H1 (cell line): Measurements from ENCODE around the gene VENTX. TPM values are rescaled to one million over a fixed set of nuclear protein-coding genes. Genes with fewer than 3 reads are reported as not detected.
A peak's percentile ranks its signal among the peaks of the same experiment; 100 is the strongest.

Experiments
- CTCF ChIA-PET: fragments of 300-600 bp; sonication (Branson Sonifier 250); formaldehyde crosslinking; loops from one replicate; lab custom pipeline; 2021; ENCODE audit not compliant: partially characterized antibody; lab: Charles Lee
- POLR2A ChIA-PET: fragments of 300-600 bp; sonication (Branson Sonifier 250); formaldehyde crosslinking; loops from one replicate; lab custom pipeline; 2021; ENCODE audit warnings: inconsistent platforms; ENCODE audit not compliant: partially characterized antibody; lab: Charles Lee
- DNase-seq, 2 experiments: peaks; one replicate each; pipeline versions ENCODE4 v3.0.0 to v3.0.0-alpha.2; 2010 to 2022; ENCODE audit warnings: low spot score in 2 of 2, low read depth in 1 of 2, mixed read lengths in 1 of 2
- FAIRE-seq: peaks from 2 replicates; lab custom pipeline; 2011; peaks lifted over from hg19 to GRCh38; lab: Jason Lieb, UNC
- H2AFZ ChIP-seq: 2 replicates; pipeline ENCODE4 v1.8.1; 2012; ENCODE audit warnings: low read length, inconsistent platforms
- H2AK5ac ChIP-seq: 2 replicates; pipeline ENCODE4 v1.6.1; 2013; ENCODE audit warnings: low read depth, low read length
- H2BK120ac ChIP-seq: replicated peaks from 2 replicates; pipeline ENCODE3; 2013; ENCODE audit warnings: low read depth, low read length, inconsistent platforms
- H2BK12ac ChIP-seq: 2 replicates; pipeline ENCODE4 v1.6.1; 2013; ENCODE audit warnings: low read depth, low read length
- H2BK15ac ChIP-seq: 2 replicates; pipeline ENCODE4 v1.6.1; 2013; ENCODE audit warnings: low read length
- H2BK20ac ChIP-seq: 2 replicates; pipeline ENCODE4 v1.6.1; 2013; ENCODE audit warnings: low read length
- H2BK5ac ChIP-seq: 2 replicates; pipeline ENCODE4 v1.6.1; 2013; ENCODE audit warnings: low read depth, low read length
- H3K14ac ChIP-seq: 2 replicates; pipeline ENCODE4 v1.6.1; 2013; ENCODE audit warnings: inconsistent platforms; ENCODE audit not compliant: insufficient read length
- H3K18ac ChIP-seq: 2 replicates; pipeline ENCODE4 v1.6.1; 2013; ENCODE audit warnings: low read length; ENCODE audit errors: extremely low read depth
- H3K23ac ChIP-seq: 2 replicates; pipeline ENCODE4 v1.6.1; 2013; ENCODE audit warnings: inconsistent platforms; ENCODE audit not compliant: insufficient read length
- H3K23me2 ChIP-seq: 2 replicates; pipeline ENCODE4 v1.6.1; 2013; ENCODE audit warnings: low read depth, low read length
- H3K27ac ChIP-seq: 2 replicates; pipeline ENCODE4 v1.6.1; 2011; ENCODE audit warnings: low read depth, low read length, inconsistent platforms
- H3K27me3 ChIP-seq, 4 experiments: replicated peaks in 1 of 4; 1 replicate in 1 of 4; 2 replicates in 3 of 4; pipeline versions ENCODE4 v1.6.1 to v1.8.1; 2011 to 2013; ENCODE audit warnings: low read length in 3 of 4, mild to moderate bottlenecking in 3 of 4, inconsistent platforms in 2 of 4, mixed read lengths in 2 of 4, moderate library complexity in 1 of 4; ENCODE audit not compliant: control insufficient read depth in 3 of 4, insufficient read depth in 3 of 4; ENCODE audit errors: extremely low read depth in 1 of 4
- H3K36me3 ChIP-seq, 4 experiments: 2 replicates each; pipeline versions ENCODE4 v1.6.1 to v1.8.1; 2011 to 2013; ENCODE audit warnings: mild to moderate bottlenecking in 4 of 4, low read length in 3 of 4, moderate library complexity in 2 of 4, control low read depth in 1 of 4, inconsistent platforms in 1 of 4; ENCODE audit not compliant: insufficient read depth in 4 of 4, control insufficient read depth in 2 of 4
- H3K4ac ChIP-seq: replicated peaks from 2 replicates; pipeline ENCODE3; 2013; ENCODE audit warnings: low read length, low read depth, mixed read lengths, inconsistent platforms; ENCODE audit not compliant: insufficient read length
- H3K4me1 ChIP-seq, 4 experiments: replicated peaks in 1 of 4; 1 replicate in 1 of 4; 2 replicates in 3 of 4; pipeline versions ENCODE4 v1.6.1 to v1.8.1; 2011 to 2013; ENCODE audit warnings: low read length in 3 of 4, inconsistent platforms in 2 of 4, mixed read lengths in 1 of 4; ENCODE audit not compliant: insufficient read depth in 4 of 4, control insufficient read depth in 3 of 4
- H3K4me2 ChIP-seq, 2 experiments: 2 replicates each; pipeline versions ENCODE4 v1.6.1 to v1.8.1; 2011 to 2013; ENCODE audit warnings: low read depth in 2 of 2, low read length in 2 of 2, control low read depth in 1 of 2, inconsistent platforms in 1 of 2, mild to moderate bottlenecking in 1 of 2; ENCODE audit not compliant: insufficient read depth in 1 of 2
- H3K4me3 ChIP-seq, 4 experiments: fragments of 200-600, 300-600 bp in 1 of 4; sonication (generic), shearing (Covaris generic), sonication (Bioruptor Twin) in 1 of 4; 2 replicates each; pipeline versions ENCODE4 v1.5.1 to v1.8.1; 2011 to 2016; ENCODE audit warnings: low read length in 4 of 4, low read depth in 3 of 4, control low read depth in 2 of 4, inconsistent platforms in 2 of 4, mild to moderate bottlenecking in 2 of 4, mixed read lengths in 1 of 4, moderate library complexity in 1 of 4; ENCODE audit not compliant: insufficient read depth in 2 of 4; ENCODE audit errors: extremely low read depth in 1 of 4
- H3K56ac ChIP-seq: replicated peaks from 2 replicates; pipeline ENCODE3; 2013; ENCODE audit warnings: low read depth, mild to moderate bottlenecking, mixed read lengths, low read length, inconsistent platforms; ENCODE audit not compliant: insufficient read length
- H3K79me1 ChIP-seq: 2 replicates; pipeline ENCODE4 v1.6.1; 2013; ENCODE audit warnings: low read depth, low read length, control low read depth
- H3K79me2 ChIP-seq, 2 experiments: 2 replicates each; pipeline versions ENCODE4 v1.6.1 to v1.8.1; 2012 to 2013; ENCODE audit warnings: low read length in 2 of 2, mild to moderate bottlenecking in 2 of 2, inconsistent platforms in 1 of 2; ENCODE audit not compliant: insufficient read depth in 2 of 2, control insufficient read depth in 1 of 2
- H3K9ac ChIP-seq, 4 experiments: replicated peaks in 1 of 4; 1 replicate in 1 of 4; 2 replicates in 3 of 4; pipeline versions ENCODE4 v1.6.1 to v1.8.1; 2011 to 2013; ENCODE audit warnings: low read depth in 3 of 4, low read length in 3 of 4, control low read depth in 2 of 4, mild to moderate bottlenecking in 2 of 4, moderate library complexity in 2 of 4, inconsistent platforms in 1 of 4; ENCODE audit errors: extremely low read depth in 1 of 4
- H3K9me3 ChIP-seq, 2 experiments: 2 replicates each; pipeline versions ENCODE4 v1.6.1 to v1.8.1; 2012 to 2013; ENCODE audit warnings: mild to moderate bottlenecking in 2 of 2, moderate library complexity in 2 of 2, control low read depth in 1 of 2, inconsistent platforms in 1 of 2, low read depth in 1 of 2, low read length in 1 of 2, mixed read lengths in 1 of 2; ENCODE audit not compliant: insufficient read depth in 2 of 2
- H4K20me1 ChIP-seq, 2 experiments: replicated peaks in 1 of 2; 2 replicates each; pipeline versions ENCODE3 to v1.8.1; 2011 to 2013; ENCODE audit warnings: inconsistent platforms in 2 of 2, low read length in 2 of 2, mild to moderate bottlenecking in 1 of 2; ENCODE audit not compliant: insufficient read depth in 2 of 2, control insufficient read depth in 1 of 2
- H4K5ac ChIP-seq: 2 replicates; pipeline ENCODE4 v1.6.1; 2013; ENCODE audit warnings: low read length, low read depth, mixed read lengths, inconsistent platforms; ENCODE audit not compliant: insufficient read length
- H4K8ac ChIP-seq: 2 replicates; pipeline ENCODE4 v1.8.0; 2013; ENCODE audit warnings: mild to moderate bottlenecking, moderate library complexity, low read length, inconsistent platforms; ENCODE audit not compliant: insufficient read depth; ENCODE audit errors: extremely low read depth
- H4K91ac ChIP-seq: replicated peaks from 2 replicates; pipeline ENCODE3; 2013; ENCODE audit warnings: low read length, mixed read lengths, inconsistent platforms; ENCODE audit not compliant: insufficient read length
- BCL11A ChIP-seq, 2 experiments: IDR thresholded peaks; one replicate each; pipeline ENCODE4 v1.6.1; 2011; ENCODE audit warnings: low read depth in 2 of 2, low read length in 2 of 2, mild to moderate bottlenecking in 2 of 2
- HDAC2 ChIP-seq, 2 experiments: fragments of 300-600 bp in 1 of 2; sonication (generic) in 1 of 2; IDR thresholded peaks; 2 replicates each; pipeline ENCODE4 v1.6.1; 2011 to 2012; ENCODE audit warnings: low read depth in 2 of 2, low read length in 2 of 2, mild to moderate bottlenecking in 2 of 2, moderate library complexity in 2 of 2, borderline replicate concordance in 1 of 2, inconsistent platforms in 1 of 2
- POLR2A ChIP-seq, 2 experiments: IDR thresholded peaks; 1 replicate in 1 of 2; 2 replicates in 1 of 2; pipeline ENCODE4 v1.6.1; 2011; ENCODE audit warnings: low read depth in 2 of 2, low read length in 2 of 2, mild to moderate bottlenecking in 2 of 2; ENCODE audit errors: control extremely low read depth in 1 of 2
- POLR2AphosphoS5 ChIP-seq: IDR thresholded peaks from 2 replicates; pipeline ENCODE4 v1.6.1; 2011; ENCODE audit warnings: low read depth, low read length
- POU5F1 ChIP-seq: IDR thresholded peaks from 2 replicates; pipeline ENCODE4 v1.6.1; 2011; ENCODE audit warnings: low read depth, mild to moderate bottlenecking, low read length, moderate library complexity
- SUZ12 ChIP-seq: fragments of 200-600 bp; sonication (generic); IDR thresholded peaks from 2 replicates; pipeline ENCODE4 v1.6.1; 2012; ENCODE audit warnings: mild to moderate bottlenecking, inconsistent platforms, low read length, moderate library complexity, mixed read lengths
- WGBS, 2 experiments: shearing (Covaris generic) in 1 of 2; methylation state at CpG; one replicate each; pipeline versions ENCODE4 v1.1.6 to v1.1.7; 2013 to 2015; ENCODE audit warnings: low lambda C conversion rate in 2 of 2, mixed read lengths in 2 of 2, inconsistent platforms in 1 of 2, low coverage in 1 of 2, missing lambda C conversion rate in 1 of 2; ENCODE audit not compliant: insufficient replicate concordance in 2 of 2, insufficient coverage in 1 of 2, insufficient read length in 1 of 2; ENCODE audit errors: extremely low coverage in 1 of 2, missing lambda C conversion rate in 1 of 2; 5-methylcytosine and 5-hydroxymethylcytosine counted together
- polyA plus RNA-seq, 7 experiments: library from polyadenylated mRNA; depleted of rRNA in 3 of 7; stranded (reverse) in 5 of 7; unstranded in 2 of 7; fragments of >200 nt in 5 of 7; fragments of 200-250 nt in 2 of 7; gene quantifications; 1 replicate in 5 of 7; 2 replicates in 1 of 7; 4 replicates in 1 of 7; pipeline versions ENCODE4 v1.2.1 to v1.2.3, GENCODE V29; 2011 to 2013; ENCODE audit warnings: missing spikeins in 2 of 7, mixed read lengths in 2 of 7
- total RNA-seq: library from RNA; stranded (reverse); fragmentation: NEBNext Ultra II Directional; extraction: Animal tissue kit (Norgen Biotek cat#: 25700); gene quantifications from 2 replicates; pipeline ENCODE4 v1.2.1, GENCODE V29; 2021

VENTX gene
- total and polyA plus RNA-seq, 2 of the 8 experiments (the other 6 are each of a cell fraction or from before 2014, with no cell fraction given), result 5.6 TPM

- Histone ChIP-seq H2BK20ac (no peak overlapping the region), H3K23ac (no peak overlapping the region), H3K4me2 (peak overlapping the region; percentile 91 to 92), H2AFZ (no peak overlapping the region), H3K9me3 (peaks cover 0 to 8% of the 10 kb centered on the region in 2 experiments; a peak in 1 of 4 replicates), H4K91ac (no peak overlapping the region), H4K8ac (no peak overlapping the region), H3K14ac (no peak overlapping the region), H3K9ac (no peak overlapping the region), H2BK120ac (peak overlapping the region; percentile 72), H3K4me3 (peak overlapping the region; percentile 40 to 62 (median 50); a peak in 6 of 8 replicates), H2AK5ac (no peak overlapping the region), H3K4ac (peak overlapping the region; percentile 78), H3K79me2 (no peaks in the 10 kb centered on the region), H3K4me1 (peaks cover 3 to 41% (median 21%) of the 10 kb centered on the region in 4 experiments), H3K27ac (no peak overlapping the region), H4K20me1 (no peaks in the 10 kb centered on the region), H3K27me3 (peaks cover 30 to 56% (median 52%) of the 10 kb centered on the region in 4 experiments), H2BK5ac (no peak overlapping the region; the same call in 1 of the 2 replicates), H3K36me3 (peaks cover 0 to 12% (median 4%) of the 10 kb centered on the region in 4 experiments; a peak in 3 of 8 replicates), H3K23me2 (peaks cover 14% of the 10 kb centered on the region; the same call in 1 of the 2 replicates), H2BK15ac (peak overlapping the region; percentile 92), H3K56ac (no peak overlapping the region), H2BK12ac (0 out of 2 replicates have a peak overlapping the region, but pooled peaks have one; percentile 50), H4K5ac (no peak overlapping the region), H3K79me1 (peaks cover 2% of the 10 kb centered on the region; the same call in 1 of the 2 replicates), H3K18ac (no peak overlapping the region)
- ChIA-PET CTCF (no interaction called here), POLR2A (interaction anchor here (1.0 kb wide), 1 partner anchor 9 kb away, joined by 3 read pairs; no protein-coding TSS in a partner anchor)
- FAIRE-seq (no peak), DNase-seq (no peak)
- TF ChIP-seq BCL11A (IDR thresholded peaks at IDR 0.05; ENCODE audit: low read depth in 2 of 2, low read length in 2 of 2) (no peak), SUZ12 (peak; percentile 21; the same call in 1 of the 2 replicates), HDAC2 (IDR thresholded peaks at IDR 0.05; ENCODE audit: borderline replicate concordance in 1 of 2, low read depth in 2 of 2, low read length in 2 of 2) (no peak), POU5F1 (no peak), POLR2AphosphoS5 (no peak), POLR2A (IDR thresholded peaks at IDR 0.05; ENCODE audit: control extremely low read depth in 1 of 2, low read depth in 2 of 2, low read length in 2 of 2) (no peak)
- 7% methylated on average over 14 of the region's 18 CpGs; no CpG with 5 or more reads in 1 of the 2 experiments for WGBS, 2 experiments
Observed at GRCh38 chr10:133235932-133236331, 1.7 kb upstream of the VENTX start.
